ENCODE results near the gene RTEL1. TPM values are rescaled to one million over a fixed set of nuclear protein-coding genes. Genes with fewer than 3 reads are reported as not detected.
"Not testable (repeated sequence)": the region's sequence is repeated elsewhere in the genome, so short reads cannot be mapped to it uniquely, and the experiment has no call there.

Gene RTEL1
- total RNA-seq, 1 donor from 2014 or later, result 4.7 TPM

DNA sequence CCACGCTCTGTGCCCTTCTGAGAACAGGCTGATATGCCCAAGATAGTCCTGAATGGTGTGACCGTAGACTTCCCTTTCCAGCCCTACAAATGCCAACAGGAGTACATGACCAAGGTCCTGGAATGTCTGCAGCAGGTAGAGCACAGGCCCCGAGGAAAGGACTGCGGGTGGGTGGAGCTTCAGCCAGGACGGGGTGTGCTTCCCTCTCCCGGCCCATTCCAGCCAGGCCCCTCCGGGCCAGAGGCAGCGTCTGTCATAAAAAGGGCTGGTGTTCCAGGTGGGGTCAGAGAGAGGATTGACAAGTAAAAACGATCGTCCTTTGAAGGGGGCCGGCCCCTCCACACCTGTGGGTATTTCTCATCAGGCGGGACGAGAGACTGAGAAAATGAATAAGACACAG, 1.3 kb downstream of the RTEL1 start:
- Histone ChIP-seq H3K4me3 (ENCODE audit: low read length in 3 of 3) (peak overlapping the region; percentile 95 to 97 (median 97)), H3K27me3 (ENCODE audit: control insufficient read depth in 3 of 3, insufficient read depth in 3 of 3, low read length in 3 of 3) (peaks cover 0 to 2% (median 0%) of the 10 kb centered on the region in 3 donors), H3K36me3 (ENCODE audit: control insufficient read depth in 3 of 3, insufficient read depth in 3 of 3, low read length in 3 of 3) (peaks cover 20 to 38% (median 32%) of the 10 kb centered on the region in 3 donors), H3K27ac (ENCODE audit: low read depth, low read length) (peak overlapping the region; percentile 89), H3K9ac (ENCODE audit: low read depth in 1 of 3, low read length in 3 of 3) (peak overlapping the region; percentile 95 to 96 (median 96)), H3K4me1 (ENCODE audit: control insufficient read depth in 3 of 3, insufficient read depth in 3 of 3, low read length in 3 of 3) (peaks cover 23 to 27% (median 24%) of the 10 kb centered on the region in 3 donors), H3K9me3 (ENCODE audit: control insufficient read depth in 3 of 3, low read length in 3 of 3) (no peaks in the 10 kb centered on the region)

DNA sequence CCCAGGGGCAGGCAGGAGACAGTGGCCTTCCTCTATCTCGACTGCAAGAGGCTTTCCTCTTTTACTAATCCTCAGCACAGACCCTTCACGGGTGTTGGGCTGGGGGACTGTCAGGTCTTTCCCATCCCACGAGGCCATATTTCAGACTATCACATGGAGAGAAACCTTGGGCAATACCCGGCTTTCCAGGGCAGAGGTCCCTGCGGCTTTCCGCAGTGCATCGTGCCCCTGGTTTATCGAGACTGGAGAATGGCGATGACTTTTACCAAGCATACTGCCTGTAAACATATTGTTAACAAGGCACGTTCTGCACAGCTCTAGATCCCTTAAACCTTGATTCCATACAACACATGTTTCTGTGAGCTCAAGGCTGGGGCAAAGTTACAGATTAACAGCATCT, 2.1 kb downstream of the RTEL1 start:
- Histone ChIP-seq H3K4me1 (ENCODE audit: control insufficient read depth in 3 of 3, insufficient read depth in 3 of 3, low read length in 3 of 3) (peaks cover 23 to 27% (median 24%) of the 10 kb centered on the region in 3 donors), H3K36me3 (ENCODE audit: control insufficient read depth in 3 of 3, insufficient read depth in 3 of 3, low read length in 3 of 3) (peaks cover 22 to 38% (median 32%) of the 10 kb centered on the region in 3 donors)
- H3K9ac ChIP-seq (ENCODE audit: low read depth in 1 of 3, low read length in 3 of 3); H3K4me3 ChIP-seq (ENCODE audit: low read length in 3 of 3); H3K27me3 ChIP-seq (ENCODE audit: control insufficient read depth in 3 of 3, insufficient read depth in 3 of 3, low read length in 3 of 3); H3K27ac ChIP-seq (ENCODE audit: low read depth, low read length); H3K9me3 ChIP-seq (ENCODE audit: control insufficient read depth in 3 of 3, low read length in 3 of 3): not testable (repeated sequence)

DNA sequence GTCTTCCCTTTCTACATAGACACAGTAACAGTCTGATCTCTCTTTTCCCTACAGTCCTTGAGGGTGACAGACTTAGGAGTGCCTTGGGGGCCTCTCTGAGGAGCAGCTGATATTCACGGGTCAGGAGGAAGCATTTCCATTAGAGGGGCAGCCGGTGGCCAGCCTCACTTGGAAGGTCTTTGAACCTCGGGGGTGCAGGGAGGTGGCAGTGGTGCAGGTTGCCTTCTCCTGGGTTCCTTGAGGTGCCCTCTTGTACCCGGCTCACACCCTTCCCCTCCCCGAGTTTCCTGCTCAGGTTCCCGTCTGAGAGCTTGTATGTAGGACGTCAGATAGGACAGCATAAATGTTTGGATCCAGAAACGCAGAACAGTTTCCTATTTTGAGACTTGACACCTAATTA, 2.5 kb downstream of the RTEL1 start:
- Histone ChIP-seq H3K9ac (ENCODE audit: low read depth in 1 of 3, low read length in 3 of 3) (no peak overlapping the region), H3K27ac (ENCODE audit: low read depth, low read length) (no peak overlapping the region), H3K4me3 (ENCODE audit: low read length in 3 of 3) (no peak overlapping the region), H3K36me3 (ENCODE audit: control insufficient read depth in 3 of 3, insufficient read depth in 3 of 3, low read length in 3 of 3) (peaks cover 22 to 38% (median 32%) of the 10 kb centered on the region in 3 donors), H3K4me1 (ENCODE audit: control insufficient read depth in 3 of 3, insufficient read depth in 3 of 3, low read length in 3 of 3) (peaks cover 22 to 27% (median 23%) of the 10 kb centered on the region in 3 donors), H3K27me3 (ENCODE audit: control insufficient read depth in 3 of 3, insufficient read depth in 3 of 3, low read length in 3 of 3) (no peaks in the 10 kb centered on the region), H3K9me3 (ENCODE audit: control insufficient read depth in 3 of 3, low read length in 3 of 3) (no peaks in the 10 kb centered on the region)

DNA sequence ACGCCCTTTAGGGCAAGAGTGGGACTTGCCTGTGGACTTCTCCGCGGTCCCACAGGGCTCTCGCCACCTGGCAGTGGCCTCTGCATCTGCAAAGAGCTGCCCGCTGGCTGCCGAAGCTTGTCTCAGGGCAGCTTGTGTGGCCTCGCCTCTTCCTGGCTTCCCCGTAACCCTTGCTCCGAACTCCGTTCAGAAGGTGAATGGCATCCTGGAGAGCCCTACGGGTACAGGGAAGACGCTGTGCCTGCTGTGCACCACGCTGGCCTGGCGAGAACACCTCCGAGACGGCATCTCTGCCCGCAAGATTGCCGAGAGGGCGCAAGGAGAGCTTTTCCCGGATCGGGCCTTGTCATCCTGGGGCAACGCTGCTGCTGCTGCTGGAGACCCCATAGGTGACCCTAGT, 3.0 kb downstream of the RTEL1 start:
- Histone ChIP-seq H3K4me3 (ENCODE audit: low read length in 3 of 3) (no peak overlapping the region), H3K9ac (ENCODE audit: low read depth in 1 of 3, low read length in 3 of 3) (no peak overlapping the region), H3K36me3 (ENCODE audit: control insufficient read depth in 3 of 3, insufficient read depth in 3 of 3, low read length in 3 of 3) (peaks cover 26 to 42% (median 33%) of the 10 kb centered on the region in 3 donors), H3K27ac (ENCODE audit: low read depth, low read length) (no peak overlapping the region), H3K9me3 (ENCODE audit: control insufficient read depth in 3 of 3, low read length in 3 of 3) (no peaks in the 10 kb centered on the region), H3K27me3 (ENCODE audit: control insufficient read depth in 3 of 3, insufficient read depth in 3 of 3, low read length in 3 of 3) (no peaks in the 10 kb centered on the region), H3K4me1 (ENCODE audit: control insufficient read depth in 3 of 3, insufficient read depth in 3 of 3, low read length in 3 of 3) (peaks cover 22 to 27% (median 23%) of the 10 kb centered on the region in 3 donors)

DNA sequence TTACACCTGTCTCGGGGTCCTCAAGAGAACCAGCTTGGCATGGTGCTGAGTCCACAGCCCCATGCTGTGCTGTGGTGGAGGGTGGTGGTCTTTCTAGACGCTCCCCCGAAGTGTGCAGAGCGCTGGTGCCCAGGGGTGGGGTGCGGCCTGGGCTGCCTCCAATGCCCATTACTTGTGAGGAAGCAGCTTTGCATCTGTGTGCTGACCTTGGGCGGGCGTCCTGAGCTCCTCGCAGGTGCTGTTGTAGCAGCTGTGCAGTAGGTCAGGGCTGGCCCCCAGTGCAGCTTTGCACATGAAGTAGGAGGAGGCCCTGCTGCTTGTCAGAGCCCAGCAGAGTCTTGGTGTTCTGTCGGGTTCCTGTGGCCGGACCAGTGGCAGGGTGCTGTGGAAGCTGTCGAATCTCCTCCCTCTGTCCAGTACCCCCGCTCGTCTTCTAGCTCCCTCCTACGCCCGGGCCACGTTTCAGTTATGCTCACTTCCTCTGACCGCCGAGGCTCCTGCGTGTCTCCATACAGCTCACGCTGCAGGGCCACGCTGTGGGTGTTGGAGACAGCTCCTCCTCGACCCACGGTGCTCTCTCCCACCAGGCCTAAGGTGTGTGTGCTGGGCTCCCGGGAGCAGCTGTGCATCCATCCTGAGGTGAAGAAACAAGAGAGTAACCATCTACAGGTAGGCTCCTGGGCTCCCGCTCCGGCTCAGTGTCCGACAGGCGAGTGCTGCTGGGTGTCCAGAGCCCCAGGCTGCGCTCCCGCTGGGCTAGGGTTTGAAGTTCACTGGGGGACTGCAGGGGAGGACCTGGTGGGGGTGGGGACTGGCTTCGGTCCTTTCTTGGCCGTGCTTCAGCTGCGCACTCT, 4.1 kb downstream of the RTEL1 start:
- Histone ChIP-seq H3K27ac (ENCODE audit: low read depth, low read length) (no peak overlapping the region), H3K36me3 (ENCODE audit: control insufficient read depth in 3 of 3, insufficient read depth in 3 of 3, low read length in 3 of 3) (peaks cover 31 to 48% (median 39%) of the 10 kb centered on the region in 3 donors), H3K9me3 (ENCODE audit: control insufficient read depth in 3 of 3, low read length in 3 of 3) (no peaks in the 10 kb centered on the region), H3K4me3 (ENCODE audit: low read length in 3 of 3) (no peak overlapping the region), H3K27me3 (ENCODE audit: control insufficient read depth in 3 of 3, insufficient read depth in 3 of 3, low read length in 3 of 3) (no peaks in the 10 kb centered on the region), H3K4me1 (ENCODE audit: control insufficient read depth in 3 of 3, insufficient read depth in 3 of 3, low read length in 3 of 3) (peaks cover 16 to 22% (median 21%) of the 10 kb centered on the region in 3 donors), H3K9ac (ENCODE audit: low read depth in 1 of 3, low read length in 3 of 3) (no peak overlapping the region)

DNA sequence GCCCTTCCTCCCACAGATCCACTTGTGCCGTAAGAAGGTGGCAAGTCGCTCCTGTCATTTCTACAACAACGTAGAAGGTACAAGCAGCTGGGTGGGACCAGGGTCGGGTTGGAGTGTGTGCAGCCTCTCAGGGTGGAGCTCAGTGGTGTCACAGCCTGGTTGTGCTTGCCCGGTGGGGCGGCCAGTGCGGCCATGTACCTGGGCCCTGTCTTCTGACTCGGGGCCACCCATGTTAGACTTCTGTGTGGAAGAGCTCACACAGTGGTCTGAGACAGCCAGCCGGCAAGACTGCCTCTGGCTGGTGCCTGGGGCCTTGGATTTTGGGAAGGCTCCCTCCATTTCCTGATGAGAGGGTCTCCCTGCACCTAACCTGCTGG, 4.7 kb downstream of the RTEL1 start:
- Histone ChIP-seq H3K36me3 (ENCODE audit: control insufficient read depth in 3 of 3, insufficient read depth in 3 of 3, low read length in 3 of 3) (peaks cover 36 to 54% (median 46%) of the 10 kb centered on the region in 3 donors), H3K4me1 (ENCODE audit: control insufficient read depth in 3 of 3, insufficient read depth in 3 of 3, low read length in 3 of 3) (peaks cover 10 to 16% (median 14%) of the 10 kb centered on the region in 3 donors), H3K27me3 (ENCODE audit: control insufficient read depth in 3 of 3, insufficient read depth in 3 of 3, low read length in 3 of 3) (no peaks in the 10 kb centered on the region), H3K4me3 (ENCODE audit: low read length in 3 of 3) (no peak overlapping the region), H3K9me3 (ENCODE audit: control insufficient read depth in 3 of 3, low read length in 3 of 3) (no peaks in the 10 kb centered on the region), H3K27ac (ENCODE audit: low read depth, low read length) (no peak overlapping the region), H3K9ac (ENCODE audit: low read depth in 1 of 3, low read length in 3 of 3) (no peak overlapping the region)

DNA sequence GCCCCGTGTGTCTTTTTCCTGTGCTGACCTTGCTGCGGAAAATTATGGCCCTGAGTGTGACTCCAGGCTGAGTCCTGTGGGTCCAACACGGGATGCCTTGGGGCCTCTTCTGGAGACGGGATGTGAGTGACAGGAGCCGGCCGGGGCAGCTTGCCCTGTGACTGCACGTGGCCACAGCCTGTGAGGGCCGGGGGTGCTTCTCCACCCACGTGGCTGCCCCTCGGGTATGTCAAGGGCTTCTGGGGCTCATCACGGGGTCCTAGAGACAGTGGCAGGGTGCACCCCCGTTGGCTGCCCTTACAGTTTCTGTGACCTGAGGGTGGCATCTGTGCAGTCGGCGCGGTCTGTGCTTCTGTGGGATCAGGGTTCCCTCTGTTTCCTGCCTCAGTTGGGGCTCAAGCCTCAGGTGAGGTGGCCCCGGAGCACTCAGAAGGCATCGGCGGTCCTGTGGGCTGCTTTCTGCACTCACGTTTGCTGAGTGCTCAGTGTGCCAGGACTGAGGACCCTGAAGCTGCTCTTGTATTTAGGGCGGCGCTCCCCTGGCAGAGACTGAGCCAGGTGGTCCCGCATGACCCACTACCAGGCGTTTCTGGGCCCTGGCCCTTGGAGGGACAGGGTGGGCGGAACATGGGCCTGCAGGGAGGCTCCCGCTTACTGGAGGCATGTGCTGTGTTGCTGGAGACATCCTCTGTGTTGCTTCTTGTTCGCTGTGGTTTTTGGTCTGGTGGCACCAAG, 5.4 kb downstream of the RTEL1 start:
- H3K9me3 ChIP-seq (ENCODE audit: control insufficient read depth in 3 of 3, low read length in 3 of 3), result no peaks in the 10 kb centered on the region
- peaks cover 8 to 13% (median 10%) of the 10 kb centered on the region in 3 donors for H3K4me1 ChIP-seq (ENCODE audit: control insufficient read depth in 3 of 3, insufficient read depth in 3 of 3, low read length in 3 of 3)
- no peaks in the 10 kb centered on the region for H3K27me3 ChIP-seq (ENCODE audit: control insufficient read depth in 3 of 3, insufficient read depth in 3 of 3, low read length in 3 of 3)
- no peak overlapping the region for H3K9ac ChIP-seq (ENCODE audit: low read depth in 1 of 3, low read length in 3 of 3)
- peaks cover 37 to 61% (median 49%) of the 10 kb centered on the region in 3 donors for H3K36me3 ChIP-seq (ENCODE audit: control insufficient read depth in 3 of 3, insufficient read depth in 3 of 3, low read length in 3 of 3)
- no peak overlapping the region for H3K27ac ChIP-seq (ENCODE audit: low read depth, low read length)
- H3K4me3 ChIP-seq (ENCODE audit: low read length in 3 of 3), result no peak overlapping the region

DNA sequence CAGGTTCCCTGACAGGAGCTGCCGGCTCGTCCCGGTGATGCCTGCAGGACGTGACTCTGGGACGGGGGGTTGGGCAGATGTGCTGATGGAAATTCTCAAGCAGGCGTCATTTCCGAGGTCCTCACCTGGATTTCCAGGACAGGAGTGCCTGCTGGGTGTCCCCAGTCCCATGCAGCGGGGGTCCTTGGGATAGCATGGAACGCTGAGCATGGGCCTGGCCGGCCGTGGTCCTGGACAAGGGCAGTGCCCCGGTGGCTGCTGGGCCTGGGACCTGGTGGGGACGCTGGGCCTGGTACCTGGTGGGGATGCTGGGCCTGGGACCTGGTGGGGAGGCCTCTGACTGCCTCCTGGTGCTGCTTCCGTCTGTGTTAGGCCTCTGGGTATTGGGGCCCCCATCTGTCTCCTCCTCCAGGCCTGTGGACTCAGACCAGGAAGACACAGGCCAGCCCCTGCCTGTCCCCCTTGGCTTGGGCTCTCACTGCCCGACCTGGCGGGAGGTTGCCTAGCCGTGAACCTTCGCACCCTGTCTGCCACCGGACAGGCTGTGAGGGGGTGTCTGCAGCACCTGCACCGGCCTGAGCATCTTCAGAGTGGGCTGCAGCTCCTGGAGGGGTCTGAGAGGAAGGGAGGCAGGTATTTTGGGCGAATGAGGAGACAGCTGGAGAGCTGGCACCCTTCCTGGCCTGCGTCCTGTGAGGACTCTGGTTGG, 6.2 kb downstream of the RTEL1 start:
- Histone ChIP-seq H3K4me1 (ENCODE audit: control insufficient read depth in 3 of 3, insufficient read depth in 3 of 3, low read length in 3 of 3) (peaks cover 2 to 6% (median 2%) of the 10 kb centered on the region in 3 donors), H3K9me3 (ENCODE audit: control insufficient read depth in 3 of 3, low read length in 3 of 3) (no peaks in the 10 kb centered on the region), H3K27me3 (ENCODE audit: control insufficient read depth in 3 of 3, insufficient read depth in 3 of 3, low read length in 3 of 3) (no peaks in the 10 kb centered on the region), H3K27ac (ENCODE audit: low read depth, low read length) (no peak overlapping the region), H3K9ac (ENCODE audit: low read depth in 1 of 3, low read length in 3 of 3) (no peak overlapping the region), H3K36me3 (ENCODE audit: control insufficient read depth in 3 of 3, insufficient read depth in 3 of 3, low read length in 3 of 3) (peaks cover 40 to 61% (median 52%) of the 10 kb centered on the region in 3 donors), H3K4me3 (ENCODE audit: low read length in 3 of 3) (no peak overlapping the region)

DNA sequence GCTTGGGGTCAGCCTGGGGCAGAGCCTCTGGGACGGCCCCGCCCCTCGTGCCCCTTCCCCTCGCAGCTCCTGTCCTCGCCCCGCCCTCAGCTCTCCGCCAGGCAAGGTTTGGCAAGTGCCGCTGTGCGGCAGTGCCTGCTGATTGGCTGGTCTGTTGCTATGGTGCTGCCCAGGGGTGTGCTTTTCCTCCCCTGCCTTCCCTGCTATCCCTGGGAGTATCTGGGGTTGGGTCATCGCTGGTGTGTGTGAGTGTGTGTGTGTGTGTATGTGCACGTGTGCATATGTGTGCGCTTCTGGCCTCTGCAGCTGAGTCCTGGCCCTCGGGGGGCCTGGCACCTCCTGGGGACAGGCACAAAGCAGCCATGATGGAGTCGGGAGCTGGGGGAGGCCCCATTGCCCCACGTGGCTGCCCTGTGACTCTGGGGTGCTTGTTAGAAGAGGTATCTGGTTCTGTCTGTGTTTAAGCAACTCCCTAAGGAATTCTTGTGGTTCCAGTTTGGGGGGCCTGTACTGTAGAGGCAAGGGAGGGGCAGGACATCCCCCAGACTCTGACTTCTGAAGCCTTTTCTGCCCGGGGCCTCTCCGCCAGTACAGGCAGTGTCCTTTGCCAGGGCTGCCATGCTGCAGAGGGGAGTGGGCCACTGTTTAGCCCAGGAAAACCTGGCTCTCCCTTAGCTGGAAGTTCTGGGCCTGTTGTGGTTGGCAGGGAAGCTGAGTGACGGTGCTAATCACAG, 6.9 kb downstream of the RTEL1 start:
- no peaks in the 10 kb centered on the region for H3K27me3 ChIP-seq (ENCODE audit: control insufficient read depth in 3 of 3, insufficient read depth in 3 of 3, low read length in 3 of 3)
- no peak overlapping the region for H3K27ac ChIP-seq (ENCODE audit: low read depth, low read length)
- no peak overlapping the region for H3K9ac ChIP-seq (ENCODE audit: low read depth in 1 of 3, low read length in 3 of 3)
- H3K4me1 ChIP-seq (ENCODE audit: control insufficient read depth in 3 of 3, insufficient read depth in 3 of 3, low read length in 3 of 3), result no peaks in the 10 kb centered on the region
- H3K36me3 ChIP-seq (ENCODE audit: control insufficient read depth in 3 of 3, insufficient read depth in 3 of 3, low read length in 3 of 3), result peaks cover 40 to 59% (median 52%) of the 10 kb centered on the region in 3 donors
- no peak overlapping the region for H3K4me3 ChIP-seq (ENCODE audit: low read length in 3 of 3)
- H3K9me3 ChIP-seq (ENCODE audit: control insufficient read depth in 3 of 3, low read length in 3 of 3), result no peaks in the 10 kb centered on the region

Data from skeletal muscle tissue (tissue), 4 donors.